Activated T-cell treated with anti-CD3 and anti-CD28 coated beads for 4 hours (primary cell): ENCODE data around the gene CDS2.

Experiments used
- DNase-seq: peaks from one replicate; pipeline ENCODE4 v3.0.0-alpha.2; 2020

CDS2 gene

GRCh38 chr20:5182615-5183254 is 55.9 kb downstream of the CDS2 start:
- no peak for DNase-seq

GRCh38 chr20:5183731-5184474 is 57.1 kb downstream of the CDS2 start:
- DNase-seq: no peak

GRCh38 chr20:5184684-5185083 is 57.9 kb downstream of the CDS2 start:
- DNase-seq: no peak

- DNase-seq: no peak
Observed at GRCh38 chr20:5187122-5187521, 60.3 kb downstream of the CDS2 start.

GRCh38 chr20:5188736-5189135 is 61.9 kb downstream of the CDS2 start:
- DNase-seq: no peak

- DNase-seq: no peak
Observed at GRCh38 chr20:5189917-5190316, 63.1 kb downstream of the CDS2 start.

GRCh38 chr20:5190444-5190843 is 63.6 kb downstream of the CDS2 start:
- no peak for DNase-seq

GRCh38 chr20:5191829-5192569 is 65.2 kb downstream of the CDS2 start:
- DNase-seq: no peak

- no peak for DNase-seq
Observed at GRCh38 chr20:5192570-5193431, 66.0 kb downstream of the CDS2 start.

- no peak for DNase-seq
Observed at GRCh38 chr20:5195655-5196054, 68.8 kb downstream of the CDS2 start.

GRCh38 chr20:5196149-5196548 is 69.3 kb downstream of the CDS2 start:
- no peak for DNase-seq

GRCh38 chr20:5197270-5197827 is 70.5 kb downstream of the CDS2 start:
- no peak for DNase-seq

- DNase-seq: no peak
Observed at GRCh38 chr20:5197847-5198650, 71.2 kb downstream of the CDS2 start.

- DNase-seq: no peak
Observed at GRCh38 chr20:5198651-5198924, 71.8 kb downstream of the CDS2 start.

- DNase-seq: no peak
Observed at GRCh38 chr20:5203380-5203779, 76.6 kb downstream of the CDS2 start.

GRCh38 chr20:5205348-5206210 is 78.8 kb downstream of the CDS2 start:
- DNase-seq: peak; percentile 52

GRCh38 chr20:5207138-5207537 is 80.3 kb downstream of the CDS2 start:
- no peak for DNase-seq

GRCh38 chr20:5211803-5212714 is 85.3 kb downstream of the CDS2 start:
- no peak for DNase-seq

- no peak for DNase-seq
Observed at GRCh38 chr20:5212907-5213487, 86.2 kb downstream of the CDS2 start.

GRCh38 chr20:5214826-5215225 is 88.0 kb downstream of the CDS2 start:
- DNase-seq: no peak
